ENCODE results near the gene EEA1. TPM values are rescaled to one million over a fixed set of nuclear protein-coding genes. Genes with fewer than 3 reads are reported as not detected.

EEA1 gene
- total RNA-seq, 6 experiments from 2014 or later = 40.7 to 45.2 (median 44.1) TPM

Other genes starting within 250 kb of the EEA1 start
- under 1 TPM in 1 of 6 experiments, not detected in 5; 0.06 TPM for gene PLEKHG7, start 226.3 kb downstream of the EEA1 start, total RNA-seq (2021; fragmentation: NEBNext Ultra II Directional; extraction: Animal tissue kit (Norgen Biotek cat#: 25700))